HG02870 (cell line): ENCODE results near the gene ARSG.
"Not testable (repeated sequence)": the region's sequence is repeated elsewhere in the genome, so short reads cannot be mapped to it uniquely, and the experiment has no call there.

Source experiments
- ATAC-seq: cut with Tn5 transposase; IDR thresholded peaks from one replicate; pipeline ENCODE4 v1.9.1; 2021; ENCODE audit warnings: mild to moderate bottlenecking, moderate library complexity; ENCODE audit not compliant: unreplicated experiment

ARSG gene

GRCh38 chr17:68276339-68276738 lies 15.0 kb upstream of the ARSG start:
- not testable (repeated sequence) for ATAC-seq

- ATAC-seq: no peak
These were observed 13.5 kb upstream of the ARSG start for GRCh38 chr17:68277807-68278206.

GRCh38 chr17:68281965-68282364 lies 9.3 kb upstream of the ARSG start:
- not testable (repeated sequence) for ATAC-seq

- ATAC-seq: no peak
These were observed 2.9 kb upstream of the ARSG start for GRCh38 chr17:68288375-68288774.

- ATAC-seq: no peak
These were observed 2.5 kb upstream of the ARSG start for GRCh38 chr17:68288804-68289203.

- ATAC-seq: no peak
These were observed 1.8 kb upstream of the ARSG start for GRCh38 chr17:68289473-68289872.

- ATAC-seq: no peak
These were observed 1.4 kb upstream of the ARSG start for GRCh38 chr17:68289936-68290267.

- no peak for ATAC-seq
These were observed 884 bp upstream of the ARSG start for GRCh38 chr17:68290268-68290954.

- ATAC-seq: peak; percentile 51
These were observed 767 bp downstream of the ARSG start for GRCh38 chr17:68291836-68292688.

- no peak for ATAC-seq
These were observed 1.4 kb downstream of the ARSG start for GRCh38 chr17:68292689-68293040.

- ATAC-seq: no peak
These were observed 2.3 kb downstream of the ARSG start for GRCh38 chr17:68293490-68294195.

GRCh38 chr17:68294196-68294555 lies 2.9 kb downstream of the ARSG start:
- no peak for ATAC-seq

GRCh38 chr17:68294617-68295016 lies 3.3 kb downstream of the ARSG start:
- ATAC-seq: no peak

GRCh38 chr17:68295086-68295485 lies 3.8 kb downstream of the ARSG start:
- no peak for ATAC-seq

- ATAC-seq: no peak
These were observed 5.2 kb downstream of the ARSG start for GRCh38 chr17:68296217-68297191.

GRCh38 chr17:68297195-68297594 lies 5.9 kb downstream of the ARSG start:
- no peak for ATAC-seq

- ATAC-seq: no peak
These were observed 7.3 kb downstream of the ARSG start for GRCh38 chr17:68298601-68299000.

- no peak for ATAC-seq
These were observed 8.5 kb downstream of the ARSG start for GRCh38 chr17:68299817-68300216.

- ATAC-seq: no peak
These were observed 10.2 kb downstream of the ARSG start for GRCh38 chr17:68301438-68301959.

- no peak for ATAC-seq
These were observed 10.8 kb downstream of the ARSG start for GRCh38 chr17:68302066-68302564.
